DOHH2 (cell line): ENCODE measurements around the gene GLB1L.

Source experiments
- CTCF ChIP-seq: fragments of 200-600 bp; sonication (generic); IDR thresholded peaks from one replicate; pipeline ENCODE4 v1.5.1; 2014; ENCODE audit warnings: antibody characterized with exemption, mild to moderate bottlenecking, low read depth, low read length; ENCODE audit not compliant: poor library complexity, severe bottlenecking
- EZH2phosphoT487 ChIP-seq: fragments of 200-600 bp; sonication (generic); IDR thresholded peaks from 2 replicates; pipeline ENCODE4 v1.6.1; 2017; ENCODE audit warnings: borderline replicate concordance, mild to moderate bottlenecking, antibody characterized with exemption, low read length, moderate library complexity, mixed read lengths

DNA sequence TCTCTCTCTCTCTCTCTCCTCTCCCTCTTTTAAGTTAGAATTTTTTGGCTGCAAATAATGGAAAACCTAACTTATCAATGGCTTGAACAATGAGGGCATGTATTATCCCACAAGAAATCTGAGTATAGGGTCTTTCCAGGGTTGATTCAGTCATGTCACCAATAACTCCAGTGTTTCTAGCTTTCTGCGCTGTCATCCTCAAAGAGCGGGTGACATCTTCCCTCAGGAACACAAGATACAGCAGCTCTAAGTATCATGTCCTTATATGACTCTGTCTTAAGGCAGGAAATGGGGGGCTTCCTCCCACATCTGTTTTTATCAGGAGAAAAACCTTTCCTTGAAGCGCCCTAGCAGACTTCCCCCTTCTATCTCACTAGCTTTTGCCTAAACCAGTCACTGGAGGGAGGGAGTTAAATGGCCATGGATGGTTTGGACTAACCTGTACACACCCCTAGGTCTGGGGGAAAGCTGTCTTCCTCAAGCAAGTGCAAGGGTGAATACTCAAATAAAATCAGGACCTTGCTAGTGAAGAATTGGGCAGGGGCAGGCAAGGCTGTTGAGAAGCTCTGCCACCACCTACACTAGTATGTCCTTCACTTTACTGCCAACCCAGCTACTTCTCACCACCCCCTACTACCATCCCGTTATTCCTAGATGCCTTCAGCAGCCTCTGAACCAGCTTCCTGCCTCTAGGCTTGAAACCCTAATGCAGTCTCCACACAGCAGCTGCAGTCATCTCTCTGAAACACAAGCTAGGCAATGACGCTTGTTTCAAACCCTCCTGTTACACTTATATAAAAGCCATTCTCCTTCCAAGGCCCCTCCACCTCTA lies 16.0 kb upstream of the GLB1L start:
- TF ChIP-seq CTCF (no peak), EZH2phosphoT487 (no peak)
